ENCODE data around the gene NBDY.

The NBDY gene

DNA sequence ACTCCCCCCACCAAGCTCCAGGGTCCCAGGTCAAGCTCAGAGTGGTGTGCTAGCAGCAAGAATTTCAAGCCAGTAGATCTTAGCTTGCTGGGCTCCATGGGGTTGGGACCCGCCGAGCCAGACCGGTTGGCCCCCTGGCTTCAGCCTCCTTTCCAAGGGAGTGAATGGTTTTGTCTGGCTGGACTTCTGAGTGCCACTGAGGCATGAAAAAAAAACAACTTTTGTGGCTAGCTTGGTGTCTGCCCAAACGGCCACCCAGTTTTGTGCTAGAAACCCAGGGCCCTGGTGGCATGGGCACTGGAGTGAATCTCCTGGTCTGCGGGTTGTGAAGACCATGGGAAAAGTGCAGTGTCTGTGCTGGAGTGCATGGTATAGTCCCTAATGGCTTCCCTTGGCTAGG, 82.6 kb downstream of the NBDY start:
- no peak for DNase-seq (ENCODE audit: low read depth)
- TF ChIP-seq, protein P1, sequence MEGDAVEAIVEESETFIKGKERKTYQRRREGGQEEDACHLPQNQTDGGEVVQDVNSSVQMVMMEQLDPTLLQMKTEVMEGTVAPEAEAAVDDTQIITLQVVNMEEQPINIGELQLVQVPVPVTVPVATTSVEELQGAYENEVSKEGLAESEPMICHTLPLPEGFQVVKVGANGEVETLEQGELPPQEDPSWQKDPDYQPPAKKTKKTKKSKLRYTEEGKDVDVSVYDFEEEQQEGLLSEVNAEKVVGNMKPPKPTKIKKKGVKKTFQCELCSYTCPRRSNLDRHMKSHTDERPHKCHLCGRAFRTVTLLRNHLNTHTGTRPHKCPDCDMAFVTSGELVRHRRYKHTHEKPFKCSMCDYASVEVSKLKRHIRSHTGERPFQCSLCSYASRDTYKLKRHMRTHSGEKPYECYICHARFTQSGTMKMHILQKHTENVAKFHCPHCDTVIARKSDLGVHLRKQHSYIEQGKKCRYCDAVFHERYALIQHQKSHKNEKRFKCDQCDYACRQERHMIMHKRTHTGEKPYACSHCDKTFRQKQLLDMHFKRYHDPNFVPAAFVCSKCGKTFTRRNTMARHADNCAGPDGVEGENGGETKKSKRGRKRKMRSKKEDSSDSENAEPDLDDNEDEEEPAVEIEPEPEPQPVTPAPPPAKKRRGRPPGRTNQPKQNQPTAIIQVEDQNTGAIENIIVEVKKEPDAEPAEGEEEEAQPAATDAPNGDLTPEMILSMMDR (IDR thresholded peaks at IDR 0.05; ENCODE audit: low read depth, low read length, missing control alignments), result no peak
- no peak overlapping the region for H3K4me3 ChIP-seq (ENCODE audit: low read depth, low read length)

DNA sequence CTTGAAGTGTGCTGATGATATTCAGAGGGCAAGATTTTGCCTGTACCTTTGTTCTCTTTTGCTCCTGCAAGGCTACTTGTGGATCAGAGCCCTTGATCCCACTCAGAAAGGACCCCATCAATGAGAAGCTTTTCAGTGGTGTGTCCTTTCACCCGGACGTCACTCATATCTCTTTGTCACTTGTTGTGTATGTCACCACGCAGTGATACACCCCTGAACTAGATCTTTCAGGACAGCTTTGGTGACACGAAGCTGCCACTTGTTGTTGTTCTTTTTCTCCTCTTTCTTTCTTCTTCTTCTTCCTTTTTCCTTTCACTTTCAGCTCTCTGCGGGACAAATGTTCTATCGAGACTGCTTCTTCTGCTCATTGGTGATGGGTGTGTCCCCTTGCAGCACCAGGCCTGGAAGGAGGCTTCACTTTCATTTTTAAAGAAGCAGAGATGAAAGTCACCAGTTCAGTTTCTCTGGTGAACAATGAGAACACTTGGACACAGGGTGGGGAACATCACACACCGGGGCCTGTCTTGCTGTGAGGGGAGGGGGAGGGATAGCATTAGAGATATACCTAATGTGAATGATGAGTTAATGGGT, 83.6 kb downstream of the NBDY start:
- no peak overlapping the region for H3K4me3 ChIP-seq (ENCODE audit: low read depth, low read length)
- TF ChIP-seq, protein P1 (IDR thresholded peaks at IDR 0.05; ENCODE audit: low read depth, low read length, missing control alignments), result no peak
- peak; percentile 33 for DNase-seq (ENCODE audit: low read depth)

DNA sequence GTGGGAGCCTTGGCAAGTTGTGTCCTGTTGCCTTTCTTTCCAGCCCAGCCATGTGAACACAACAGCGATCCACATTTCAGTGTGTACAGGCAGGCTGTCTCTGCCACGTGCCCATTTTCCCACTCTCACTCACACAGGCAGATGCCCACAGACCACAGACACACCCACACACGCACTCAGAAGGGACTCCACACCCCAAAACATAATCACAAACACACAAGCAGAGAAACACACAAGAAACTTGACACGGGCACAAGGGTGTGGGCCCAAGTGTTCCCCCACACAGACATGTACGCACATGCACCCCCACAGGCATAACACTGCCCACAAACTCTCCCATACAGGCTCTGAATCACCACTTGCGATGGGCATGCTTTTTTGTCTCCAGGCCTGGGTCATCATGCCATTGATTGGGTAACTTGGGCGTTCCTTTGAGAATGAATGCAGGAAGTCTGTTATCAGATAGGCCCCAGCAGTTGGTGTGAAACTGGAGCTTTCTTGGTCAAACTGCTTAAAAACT, 84.3 kb downstream of the NBDY start:
- TF ChIP-seq, protein P1 (IDR thresholded peaks at IDR 0.05; ENCODE audit: low read depth, low read length, missing control alignments), result no peak
- no peak for DNase-seq (ENCODE audit: low read depth)

DNA sequence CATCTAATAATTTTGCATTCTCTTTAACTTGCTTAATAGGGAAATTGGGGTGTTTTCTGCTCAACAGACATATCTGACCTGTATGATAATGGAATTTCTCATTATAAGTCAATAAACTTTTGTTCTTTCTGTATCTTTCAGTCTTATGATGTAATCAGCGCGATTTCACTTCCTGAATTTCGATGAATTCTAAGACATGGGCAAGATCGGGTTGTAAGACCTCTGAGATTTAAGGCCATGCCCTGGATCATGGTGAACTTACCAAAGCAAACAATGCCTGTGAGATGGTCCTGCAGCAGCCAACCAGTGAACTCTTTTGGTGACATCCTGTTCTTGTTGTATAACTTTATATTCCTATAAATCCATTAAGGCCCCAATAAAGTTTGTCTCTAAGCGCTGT, 88.1 kb downstream of the NBDY start:
- TF ChIP-seq, protein P1 (IDR thresholded peaks at IDR 0.05; ENCODE audit: low read depth, low read length, missing control alignments), result no peak
- H3K4me3 ChIP-seq (ENCODE audit: low read depth, low read length), result no peak overlapping the region
- no peak for DNase-seq (ENCODE audit: low read depth)

More for the DNA sequence above, 84.3 kb downstream of the NBDY start:
- peak overlapping the region; percentile 12 for H3K4me3 ChIP-seq (ENCODE audit: low read depth, low read length)

DNA sequence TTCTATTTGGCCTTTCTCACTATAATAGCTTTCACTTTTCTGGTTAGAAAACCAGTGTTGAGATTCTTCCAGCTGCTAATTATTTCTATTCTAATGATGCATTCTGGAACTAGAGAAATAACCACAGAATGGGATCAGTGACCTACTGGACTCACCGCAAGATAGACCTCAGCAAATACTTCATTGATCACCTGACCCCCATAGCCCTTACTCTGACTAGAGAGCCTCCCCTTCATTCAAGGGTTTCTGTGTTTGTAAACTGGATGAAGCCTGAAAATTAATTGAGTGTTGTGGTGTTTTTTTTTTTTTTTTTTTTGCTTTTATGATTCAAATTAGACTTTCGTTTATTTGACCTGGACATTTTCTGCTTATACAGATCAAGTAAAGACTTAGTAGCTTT, 97.0 kb downstream of the NBDY start:
- H3K4me3 ChIP-seq (ENCODE audit: low read depth, low read length), result no peak overlapping the region
- TF ChIP-seq, protein P1 (IDR thresholded peaks at IDR 0.05; ENCODE audit: low read depth, low read length, missing control alignments), result no peak
- DNase-seq (ENCODE audit: low read depth), result no peak

DNA sequence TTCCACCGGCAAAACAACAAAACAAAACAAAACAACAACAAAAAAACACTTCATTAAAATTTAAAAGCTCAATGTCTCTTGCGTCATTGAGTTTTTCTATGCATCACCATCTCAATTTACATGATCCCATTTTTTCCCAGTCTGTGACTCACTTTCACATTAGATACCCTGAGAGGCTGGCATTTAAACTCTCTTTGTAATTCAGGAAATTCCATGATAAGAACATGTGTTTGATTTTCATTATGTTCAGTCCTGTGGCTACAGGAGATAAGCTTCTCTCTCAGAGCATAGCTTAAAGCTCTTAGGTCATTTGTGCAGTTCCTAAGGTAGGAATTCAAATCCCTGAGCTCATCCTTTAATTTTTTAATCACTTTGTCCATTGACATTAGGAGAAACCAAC, 104.6 kb downstream of the NBDY start:
- H3K4me3 ChIP-seq (ENCODE audit: low read depth, low read length), result no peak overlapping the region
- no peak for DNase-seq (ENCODE audit: low read depth)
- TF ChIP-seq, protein P1 (IDR thresholded peaks at IDR 0.05; ENCODE audit: low read depth, low read length, missing control alignments), result no peak

DNA sequence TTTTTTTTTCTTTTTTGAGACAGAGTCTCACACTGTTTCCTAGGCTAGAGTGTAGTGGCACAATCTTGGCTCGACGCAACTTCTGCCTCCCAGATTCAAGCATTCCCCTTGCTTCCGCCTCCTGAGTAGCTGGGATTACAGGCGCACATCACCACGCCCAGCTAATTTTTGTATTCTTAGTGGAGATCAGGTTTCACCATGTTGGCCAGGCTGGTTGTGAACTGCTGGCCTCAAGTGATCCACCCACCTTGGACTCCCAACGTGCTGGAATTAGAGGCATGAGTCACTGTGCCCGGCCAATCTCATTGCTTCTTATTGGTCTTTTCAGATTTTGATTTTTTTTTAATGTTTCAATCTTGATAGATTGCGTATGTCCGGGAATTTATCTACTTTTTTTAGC, 124.4 kb downstream of the NBDY start:
- H3K4me3 ChIP-seq (ENCODE audit: low read depth, low read length), result no peak overlapping the region
- TF ChIP-seq, protein P1 (IDR thresholded peaks at IDR 0.05; ENCODE audit: low read depth, low read length, missing control alignments), result no peak
- no peak for DNase-seq (ENCODE audit: low read depth)
